ENCODE results near the gene MPZL1. TPM values are rescaled to one million over a fixed set of nuclear protein-coding genes. Genes with fewer than 3 reads are reported as not detected.
A peak's percentile ranks its signal among the peaks of the same experiment; 100 is the strongest.

The MPZL1 gene
- polyA plus RNA-seq, 2 of the 4 experiments (the other 2 are of a cell fraction) = 92.6 to 178 TPM

GRCh38 chr1:167687919-167688519, 33.8 kb upstream of the MPZL1 start:
- DNase-seq (ENCODE audit: low read depth in 1 of 2, low spot score in 1 of 2) (peak; percentile 76 to 78), FAIRE-seq (no peak), ATAC-seq (peak; percentile 60 to 82)
- ChIA-PET POLR2A (no interaction called here), CTCF (interaction anchor here (0.5 to 4.3 kb wide), 61 partner anchors 10 to 628 kb away, joined by 3 to 115 read pairs (median 5); partner anchors contain the start of genes CREG1 and RCSD1)
- Histone ChIP-seq H3K4me3 (no peak overlapping the region), H3K27ac (no peak overlapping the region), H3K9me3 (no peaks in the 10 kb centered on the region), H3K4me1 (peaks cover 2% of the 10 kb centered on the region; the same call in 2 of the 3 replicates), H3K4me2 (no peak overlapping the region)
- TF ChIP-seq RAD21 (conservative IDR thresholded peaks at IDR 0.05 in 1 of 2, IDR thresholded peaks at IDR 0.05 in 1 of 2) = peak; percentile 94 to 96
- no peak for TF ChIP-seq E2F6 (IDR thresholded peaks at IDR 0.05; ENCODE audit: borderline replicate concordance, low read depth)
- TF ChIP-seq ZSCAN20 (CRISPR knock-in tag; IDR thresholded peaks at IDR 0.05) = no peak
- TF ChIP-seq POLR2A (IDR thresholded peaks at IDR 0.05; ENCODE audit: low read length) = no peak
- peak; percentile 91 for TF ChIP-seq CTCF (IDR thresholded peaks at IDR 0.05)
- TF ChIP-seq SMC3 (IDR thresholded peaks at IDR 0.05) = peak; percentile 95
- no peak for TF ChIP-seq NR3C1 (IDR thresholded peaks at IDR 0.05)
- WGBS (ENCODE audit: missing lambda C conversion rate) = 17% methylated on average over 7 of the region's 7 CpGs

- 74% methylated on average over 5 of the region's 5 CpGs for WGBS (ENCODE audit: missing lambda C conversion rate)
- no peak overlapping the region for H3K27ac ChIP-seq
- ATAC-seq (no peak), DNase-seq (ENCODE audit: low read depth in 1 of 2, low spot score in 1 of 2) (no peak), FAIRE-seq (no peak)
- ChIA-PET CTCF (interaction anchor here (0.6 to 4.3 kb wide), 7 partner anchors 9 to 134 kb away, joined by 3 to 115 read pairs (median 4); no protein-coding TSS in a partner anchor), POLR2A (no interaction called here)
- no peaks in the 10 kb centered on the region for H3K9me3 ChIP-seq
- no peak overlapping the region for H3K4me2 ChIP-seq
- peaks cover 2% of the 10 kb centered on the region; the same call in 2 of the 3 replicates for H3K4me1 ChIP-seq
- TF ChIP-seq RFX5 (IDR thresholded peaks at IDR 0.05) = no peak
- H3K4me3 ChIP-seq = no peak overlapping the region
These were observed 32.2 kb upstream of the MPZL1 start for GRCh38 chr1:167689567-167689920.

GRCh38 chr1:167690053-167690452, 31.7 kb upstream of the MPZL1 start:
- Histone ChIP-seq H3K4me1 (peaks cover 2% of the 10 kb centered on the region; the same call in 2 of the 3 replicates), H3K4me2 (no peak overlapping the region), H3K9me3 (no peaks in the 10 kb centered on the region), H3K27ac (no peak overlapping the region), H3K4me3 (no peak overlapping the region)
- ChIA-PET POLR2A (no interaction called here), CTCF (interaction anchor here (0.6 to 3.1 kb wide), 9 partner anchors 9 to 278 kb away, joined by 3 to 19 read pairs (median 3); no protein-coding TSS in a partner anchor)
- 76% methylated on average over 4 of the region's 4 CpGs for WGBS (ENCODE audit: missing lambda C conversion rate)
- no peak for ATAC-seq
- no peak for FAIRE-seq
- DNase-seq (ENCODE audit: low read depth in 1 of 2, low spot score in 1 of 2) = no peak
- TF ChIP-seq CHD2 (IDR thresholded peaks at IDR 0.05; ENCODE audit: low read length, partially characterized antibody) (no peak), BCL3 (IDR thresholded peaks at IDR 0.05) (no peak), EP300 (IDR thresholded peaks at IDR 0.05) (no peak), MAZ (IDR thresholded peaks at IDR 0.05; ENCODE audit: borderline replicate concordance, low read depth, low read length) (no peak), POLR2AphosphoS2 (conservative IDR thresholded peaks at IDR 0.05; ENCODE audit: low read length) (no peak), SREBF2 (IDR thresholded peaks at IDR 0.05) (no peak), HOXB13 (CRISPR knock-in tag; IDR thresholded peaks at IDR 0.05; ENCODE audit: low read depth) (no peak), RCOR1 (IDR thresholded peaks at IDR 0.05; ENCODE audit: low read depth, low read length) (no peak), MYC (IDR thresholded peaks at IDR 0.05; ENCODE audit: borderline replicate concordance, low read length) (no peak), SMC3 (IDR thresholded peaks at IDR 0.05) (no peak), JUNB (IDR thresholded peaks at IDR 0.05) (no peak), ZSCAN20 (CRISPR knock-in tag; IDR thresholded peaks at IDR 0.05) (no peak), ZC3H11A (IDR thresholded peaks at IDR 0.05) (no peak), ZNF302 (CRISPR knock-in tag; IDR thresholded peaks at IDR 0.05) (no peak), ATOH8 (CRISPR knock-in tag; IDR thresholded peaks at IDR 0.05; ENCODE audit: low read depth) (no peak), HDAC2 (IDR thresholded peaks at IDR 0.05) (no peak), RFX5 (IDR thresholded peaks at IDR 0.05) (no peak), MAX (IDR thresholded peaks at IDR 0.05) (no peak), GATA3 (IDR thresholded peaks at IDR 0.05; ENCODE audit: borderline replicate concordance) (no peak), MAFK (IDR thresholded peaks at IDR 0.05; ENCODE audit: partially characterized antibody) (no peak)

All from A549 (cell line).